Mesenchymal stem cell (in vitro differentiated cells and primary cell): ENCODE measurements around the gene AHRR.
"Not testable (repeated sequence)": the region's sequence is repeated elsewhere in the genome, so short reads cannot be mapped to it uniquely, and the experiment has no call there.

Source experiments
- DNase-seq: peaks from one replicate; pipeline ENCODE4 v3.0.0-alpha.2; 2013
- H2AFZ ChIP-seq: one replicate; pipeline ENCODE4 v1.6.1; 2013; ENCODE audit warnings: low read depth, mild to moderate bottlenecking, control low read depth, inconsistent platforms, low read length, moderate library complexity
- H2AK5ac ChIP-seq: 2 replicates; pipeline ENCODE4 v1.6.1; 2013; ENCODE audit warnings: low read length, moderate library complexity, mild to moderate bottlenecking, inconsistent platforms; ENCODE audit not compliant: severe bottlenecking
- H2BK120ac ChIP-seq: one replicate; pipeline ENCODE4 v1.6.1; 2013; ENCODE audit warnings: low read depth, mild to moderate bottlenecking, inconsistent platforms, low read length, moderate library complexity
- H2BK12ac ChIP-seq, 2 experiments: one replicate each; pipeline ENCODE4 v1.6.1; 2013; ENCODE audit warnings: inconsistent platforms in 2 of 2, low read length in 2 of 2, mild to moderate bottlenecking in 2 of 2, moderate library complexity in 2 of 2, control low read depth in 1 of 2
- H2BK15ac ChIP-seq: one replicate; pipeline ENCODE4 v1.6.1; 2013; ENCODE audit warnings: mild to moderate bottlenecking, low read depth, inconsistent platforms; ENCODE audit not compliant: poor library complexity, severe bottlenecking
- H2BK5ac ChIP-seq: 2 replicates; pipeline ENCODE4 v1.6.1; 2013; ENCODE audit warnings: low read depth, mild to moderate bottlenecking, low read length, control low read depth, inconsistent platforms; ENCODE audit not compliant: poor library complexity, severe bottlenecking
- H3K14ac ChIP-seq, 2 experiments: one replicate each; pipeline ENCODE4 v1.6.1; 2013; ENCODE audit warnings: inconsistent platforms in 2 of 2, low read length in 2 of 2, control low read depth in 1 of 2, mild to moderate bottlenecking in 1 of 2, moderate library complexity in 1 of 2
- H3K18ac ChIP-seq, 2 experiments: one replicate each; pipeline ENCODE4 v1.6.1; 2013; ENCODE audit warnings: inconsistent platforms in 2 of 2, low read length in 2 of 2, control low read depth in 1 of 2, low read depth in 1 of 2, mild to moderate bottlenecking in 1 of 2
- H3K23ac ChIP-seq, 2 experiments: one replicate each; pipeline ENCODE4 v1.6.1; 2013; ENCODE audit warnings: inconsistent platforms in 2 of 2, low read length in 2 of 2, mild to moderate bottlenecking in 2 of 2, moderate library complexity in 2 of 2, control low read depth in 1 of 2
- H3K27ac ChIP-seq: 2 replicates; pipeline ENCODE4 v1.5.1; 2013; ENCODE audit warnings: mild to moderate bottlenecking, moderate library complexity, low read length, control low read depth, inconsistent platforms; ENCODE audit not compliant: poor library complexity, severe bottlenecking
- H3K27me3 ChIP-seq, 2 experiments: 2 replicates each; pipeline versions ENCODE4 v1.6.1 to v1.7.0; 2013; ENCODE audit warnings: low read length in 2 of 2, mild to moderate bottlenecking in 2 of 2, moderate library complexity in 2 of 2, control low read depth in 1 of 2, inconsistent platforms in 1 of 2; ENCODE audit not compliant: control insufficient read depth in 1 of 2, insufficient read depth in 1 of 2
- H3K36me3 ChIP-seq, 2 experiments: 2 replicates each; pipeline versions ENCODE4 v1.6.1 to v1.7.0; 2013; ENCODE audit warnings: low read length in 2 of 2, control low read depth in 1 of 2, inconsistent platforms in 1 of 2, low read depth in 1 of 2, mild to moderate bottlenecking in 1 of 2; ENCODE audit not compliant: insufficient read depth in 2 of 2, control insufficient read depth in 1 of 2
- H3K4ac ChIP-seq, 2 experiments: one replicate each; pipeline ENCODE4 v1.6.1; 2013; ENCODE audit warnings: inconsistent platforms in 2 of 2, low read length in 2 of 2, mild to moderate bottlenecking in 2 of 2, moderate library complexity in 2 of 2, control low read depth in 1 of 2, low read depth in 1 of 2
- H3K4me1 ChIP-seq: 2 replicates; pipeline ENCODE4 v1.6.1; 2013; ENCODE audit warnings: low read depth, low read length, control low read depth; ENCODE audit not compliant: control insufficient read depth, insufficient read depth
- H3K4me2 ChIP-seq: 2 replicates; pipeline ENCODE4 v1.6.1; 2013; ENCODE audit warnings: low read length, mild to moderate bottlenecking, inconsistent platforms; ENCODE audit not compliant: poor library complexity, severe bottlenecking
- H3K4me3 ChIP-seq, 2 experiments: 2 replicates each; pipeline versions ENCODE4 v1.5.1 to v1.7.0; 2013; ENCODE audit warnings: low read length in 2 of 2, mild to moderate bottlenecking in 2 of 2, control low read depth in 1 of 2, low read depth in 1 of 2; ENCODE audit not compliant: insufficient read depth in 1 of 2
- H3K79me1 ChIP-seq: replicated peaks from 2 replicates; pipeline ENCODE4 v1.6.1; 2013; ENCODE audit warnings: mild to moderate bottlenecking, control low read depth, low read length, inconsistent platforms; ENCODE audit not compliant: poor library complexity, severe bottlenecking
- H3K9ac ChIP-seq: 2 replicates; pipeline ENCODE4 v1.7.0; 2013; ENCODE audit warnings: mild to moderate bottlenecking, low read length, moderate library complexity
- H3K9me3 ChIP-seq: 2 replicates; pipeline ENCODE4 v1.7.0; 2013; ENCODE audit warnings: mild to moderate bottlenecking, low read length; ENCODE audit not compliant: control insufficient read depth
- H4K8ac ChIP-seq: one replicate; pipeline ENCODE4 v1.6.1; 2013; ENCODE audit warnings: inconsistent platforms, mild to moderate bottlenecking, low read length, moderate library complexity
- H4K91ac ChIP-seq: one replicate; pipeline ENCODE4 v1.6.1; 2013; ENCODE audit warnings: mild to moderate bottlenecking, low read length, inconsistent platforms
- WGBS: methylation state at CpG from one replicate; pipeline ENCODE4 v1.1.7; 2013; ENCODE audit warnings: mixed read lengths; 5-methylcytosine and 5-hydroxymethylcytosine counted together

AHRR gene

GRCh38 chr5:395156-395920 is 73.8 kb downstream of the AHRR start:
- DNase-seq: peak; percentile 99
- Histone ChIP-seq H2AFZ (no peak overlapping the region), H3K4ac (peak overlapping the region; percentile 91 to 99), H3K27ac (peak overlapping the region; percentile 89), H3K23ac (peak overlapping the region in 1 of 2 experiments; percentile 23), H3K27me3 (no peaks in the 10 kb centered on the region), H2BK12ac (peak overlapping the region; percentile 98 to 100), H2BK15ac (no peak overlapping the region), H3K18ac (peak overlapping the region; percentile 88 to 98), H3K79me1 (no peaks in the 10 kb centered on the region), H2AK5ac (peak overlapping the region; percentile 96), H3K4me1 (peaks cover 48% of the 10 kb centered on the region), H3K4me2 (no peak overlapping the region), H3K9ac (peak overlapping the region; percentile 83), H4K91ac (peak overlapping the region; percentile 99), H4K8ac (peak overlapping the region; percentile 100), H3K36me3 (peaks cover 0 to 1% of the 10 kb centered on the region in 2 experiments), H2BK5ac (peak overlapping the region; percentile 25), H2BK120ac (peak overlapping the region; percentile 96), H3K14ac (peak overlapping the region in 1 of 2 experiments; percentile 73), H3K9me3 (no peaks in the 10 kb centered on the region), H3K4me3 (no peak overlapping the region)
- WGBS: 33% methylated on average over 21 of the region's 21 CpGs

DNA sequence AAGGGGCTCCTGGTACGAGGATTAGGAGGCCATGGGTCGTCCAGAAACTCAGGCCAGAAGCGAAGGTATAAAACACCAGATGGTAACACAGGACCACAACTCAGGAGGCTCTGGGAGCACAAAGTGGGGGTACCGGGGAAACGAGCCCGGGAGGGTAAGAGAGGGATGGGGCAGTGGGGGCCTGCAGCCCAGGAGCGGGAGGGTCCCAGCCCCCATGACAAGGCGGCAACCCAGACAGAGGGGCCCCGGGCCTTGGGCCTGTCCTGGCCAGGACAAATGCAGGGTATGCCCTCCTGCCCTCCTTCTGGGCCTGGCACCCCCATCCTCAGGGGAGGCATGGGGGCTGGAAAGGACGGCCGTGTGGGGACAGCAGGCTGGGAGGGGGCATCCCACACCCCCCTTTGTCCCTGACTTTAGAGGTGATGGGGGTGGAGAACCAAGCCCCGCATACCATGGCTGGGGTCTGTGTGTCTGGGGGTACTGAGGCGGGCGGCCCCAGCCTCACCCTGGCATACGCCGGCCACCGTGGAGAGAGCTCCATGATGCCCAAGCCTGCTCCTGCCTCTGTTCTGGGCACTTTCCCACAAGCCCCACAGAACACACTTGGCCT is 74.5 kb downstream of the AHRR start:
- Histone ChIP-seq H3K4me2 (no peak overlapping the region), H3K27ac (peak overlapping the region; percentile 89), H3K9ac (peak overlapping the region; percentile 83), H3K4me1 (peaks cover 50% of the 10 kb centered on the region), H3K4me3 (no peak overlapping the region), H2AK5ac (peak overlapping the region; percentile 96), H4K8ac (peak overlapping the region; percentile 100), H3K9me3 (no peaks in the 10 kb centered on the region), H4K91ac (peak overlapping the region; percentile 99), H2BK120ac (peak overlapping the region; percentile 96), H3K14ac (peak overlapping the region in 1 of 2 experiments; percentile 96), H3K18ac (peak overlapping the region; percentile 88 to 98), H3K36me3 (no peaks in the 10 kb centered on the region), H2BK12ac (peak overlapping the region; percentile 98 to 100), H2BK15ac (peak overlapping the region; percentile 96), H3K79me1 (no peaks in the 10 kb centered on the region), H2BK5ac (peak overlapping the region; percentile 25), H2AFZ (no peak overlapping the region), H3K23ac (no peak overlapping the region), H3K27me3 (no peaks in the 10 kb centered on the region), H3K4ac (peak overlapping the region; percentile 91 to 99)
- 87% methylated on average over 15 of the region's 17 CpGs for whole genome bisulfite sequencing
- DNase-seq: no peak

DNA sequence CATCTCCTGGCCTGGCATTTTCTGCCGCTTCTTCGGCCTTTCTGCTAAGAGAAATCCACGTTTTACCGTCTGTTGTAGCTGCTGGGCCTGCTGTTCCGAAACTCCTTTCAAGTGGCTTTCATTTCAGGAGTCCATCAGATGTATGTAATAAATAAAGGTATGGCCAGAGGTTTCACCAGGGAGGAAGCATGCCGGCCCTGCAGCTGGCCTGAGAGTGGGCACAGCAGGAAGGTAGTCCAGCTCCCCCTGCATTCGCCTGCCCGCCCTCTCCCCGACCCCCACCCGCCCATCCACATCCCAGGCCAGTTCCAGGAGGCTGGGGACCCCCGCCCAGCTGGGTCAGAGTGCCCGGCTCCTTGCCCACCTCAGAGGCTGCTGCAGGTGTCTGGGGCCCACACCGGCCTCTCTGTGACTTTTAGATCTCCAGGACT is 75.0 kb downstream of the AHRR start:
- Histone ChIP-seq H2BK12ac (peak overlapping the region; percentile 98 to 100), H3K9ac (peak overlapping the region; percentile 83), H3K4me3 (no peak overlapping the region), H3K27me3 (no peaks in the 10 kb centered on the region), H3K27ac (no peak overlapping the region), H3K14ac (peak overlapping the region in 1 of 2 experiments; percentile 96), H3K18ac (peak overlapping the region; percentile 88 to 98), H3K36me3 (peaks cover 0 to 3% of the 10 kb centered on the region in 2 experiments), H4K8ac (peak overlapping the region; percentile 0), H2BK5ac (no peak overlapping the region), H3K4me1 (peaks cover 51% of the 10 kb centered on the region), H2AK5ac (peak overlapping the region; percentile 96), H3K23ac (no peak overlapping the region), H2AFZ (no peak overlapping the region), H3K79me1 (no peaks in the 10 kb centered on the region), H3K4ac (peak overlapping the region; percentile 91 to 99), H3K4me2 (no peak overlapping the region), H4K91ac (peak overlapping the region; percentile 99), H2BK15ac (no peak overlapping the region), H2BK120ac (peak overlapping the region; percentile 82), H3K9me3 (no peaks in the 10 kb centered on the region)
- 95% methylated on average over 13 of the region's 13 CpGs for WGBS
- no peak for DNase-seq

DNA sequence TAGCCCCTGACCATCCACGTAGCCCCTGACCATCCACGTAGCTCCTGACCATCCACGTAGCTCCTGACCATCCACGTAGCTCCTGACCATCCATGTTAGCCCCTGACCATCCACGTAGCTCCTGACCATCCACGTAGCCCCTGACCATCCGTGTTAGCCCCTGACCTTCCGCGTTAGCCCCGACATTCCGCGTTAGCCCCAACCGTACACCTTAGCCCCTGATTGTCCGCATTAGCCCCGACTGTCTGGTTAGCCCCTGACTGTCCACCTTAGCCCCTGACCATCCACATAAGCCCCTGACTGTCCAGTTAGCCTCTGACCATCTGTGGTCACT is 76.6 kb downstream of the AHRR start:
- H3K4ac ChIP-seq: peak overlapping the region; percentile 96 to 99
- H3K4me3 ChIP-seq, H3K9me3 ChIP-seq, H3K27me3 ChIP-seq, DNase-seq, H3K4me2 ChIP-seq, H3K36me3 ChIP-seq, H3K27ac ChIP-seq, H3K79me1 ChIP-seq, H2AFZ ChIP-seq, H2BK5ac ChIP-seq: not testable (repeated sequence)
- peak overlapping the region in 1 of 2 experiments; percentile 97 for H3K14ac ChIP-seq
- H2BK12ac ChIP-seq: peak overlapping the region; percentile 97 to 99
- peaks cover 50% of the 10 kb centered on the region for H3K4me1 ChIP-seq
- 97% methylated on average over 15 of the region's 15 CpGs for WGBS
- peak overlapping the region in 1 of 2 experiments; percentile 57 for H3K23ac ChIP-seq
- H4K91ac ChIP-seq: peak overlapping the region; percentile 100
- peak overlapping the region; percentile 99 for H2BK120ac ChIP-seq
- peak overlapping the region; percentile 10 for H2AK5ac ChIP-seq
- H3K9ac ChIP-seq: peak overlapping the region; percentile 97
- peak overlapping the region; percentile 95 for H2BK15ac ChIP-seq
- peak overlapping the region; percentile 7 for H4K8ac ChIP-seq
- H3K18ac ChIP-seq: peak overlapping the region; percentile 99
